Calu3 (cell line): ENCODE results near the gene NOSIP. TPM values are rescaled to one million over a fixed set of nuclear protein-coding genes. Genes with fewer than 3 reads are reported as not detected.

Experiments used
- BruUV-seq: library from RNA; stranded (reverse); fragments of 400-500 nt; replicated peaks from 2 replicates; lab custom pipeline; 2021; lab: Mats Ljungman, UMichigan
- CTCF ChIA-PET: fragments of 300-600 bp; sonication (Branson Sonifier 250); formaldehyde crosslinking; loops from one replicate; lab custom pipeline; 2022; ENCODE audit warnings: antibody characterized with exemption; lab: Charles Lee
- DNase-seq: peaks from one replicate; pipeline ENCODE4 v3.0.0; 2022
- H3K27ac Mint-ChIP-seq: one replicate; pipeline ENCODE4 v1.8.0; 2022; ENCODE audit warnings: mixed read lengths; ENCODE audit not compliant: unreplicated experiment
- H3K27me3 Mint-ChIP-seq: one replicate; pipeline ENCODE4 v1.8.0; 2022; ENCODE audit warnings: mixed read lengths; ENCODE audit not compliant: unreplicated experiment
- H3K36me3 Mint-ChIP-seq: one replicate; pipeline ENCODE4 v1.8.0; 2022; ENCODE audit warnings: mild to moderate bottlenecking, moderate library complexity, mixed read lengths; ENCODE audit not compliant: insufficient read depth, unreplicated experiment
- H3K4me1 Mint-ChIP-seq: one replicate; pipeline ENCODE4 v1.8.0; 2022; ENCODE audit warnings: mild to moderate bottlenecking, low read depth, mixed read lengths; ENCODE audit not compliant: unreplicated experiment
- H3K4me3 Mint-ChIP-seq: one replicate; pipeline ENCODE4 v1.8.0; 2022; ENCODE audit warnings: mild to moderate bottlenecking, low read depth, moderate library complexity, mixed read lengths; ENCODE audit not compliant: unreplicated experiment
- H3K9me3 Mint-ChIP-seq: one replicate; pipeline ENCODE4 v1.8.0; 2022; ENCODE audit warnings: low read depth, mixed read lengths; ENCODE audit not compliant: unreplicated experiment
- intact Hi-C: fragments of 100-400 bp; cut with micrococcal nuclease; formaldehyde crosslinking; loops from one replicate; pipeline ENCODE4 v1.10.0; 2022; ENCODE audit not compliant: unreplicated experiment
- total RNA-seq: library from RNA; stranded (reverse); gene quantifications from 2 replicates; pipeline ENCODE4 v1.2.3, GENCODE V29; 2022
- TF ChIP-seq, protein P1 (sequence below): fragments of 200-600 bp; IDR thresholded peaks from one replicate; pipeline ENCODE4 v1.8.0; 2022; ENCODE audit warnings: antibody characterized with exemption; ENCODE audit not compliant: unreplicated experiment

NOSIP gene
- total RNA-seq, 1 experiment from 2014 or later, result 76.9 TPM

GRCh38 chr19:49560358-49560900 is 19.9 kb downstream of the NOSIP start:
- no peak for DNase-seq
- H3K9me3 Mint-ChIP-seq, result no peaks in the 10 kb centered on the region
- no peak overlapping the region for H3K27ac Mint-ChIP-seq
- CTCF ChIA-PET, result interaction anchor here (1.0 to 1.9 kb wide), 2 partner anchors 10 to 14 kb away, joined by 4 to 11 read pairs; no protein-coding TSS in a partner anchor
- peaks cover 41% of the 10 kb centered on the region for H3K36me3 Mint-ChIP-seq
- no peaks in the 10 kb centered on the region for H3K4me1 Mint-ChIP-seq
- intact Hi-C loops, result no loop called here
- TF ChIP-seq, protein P1, sequence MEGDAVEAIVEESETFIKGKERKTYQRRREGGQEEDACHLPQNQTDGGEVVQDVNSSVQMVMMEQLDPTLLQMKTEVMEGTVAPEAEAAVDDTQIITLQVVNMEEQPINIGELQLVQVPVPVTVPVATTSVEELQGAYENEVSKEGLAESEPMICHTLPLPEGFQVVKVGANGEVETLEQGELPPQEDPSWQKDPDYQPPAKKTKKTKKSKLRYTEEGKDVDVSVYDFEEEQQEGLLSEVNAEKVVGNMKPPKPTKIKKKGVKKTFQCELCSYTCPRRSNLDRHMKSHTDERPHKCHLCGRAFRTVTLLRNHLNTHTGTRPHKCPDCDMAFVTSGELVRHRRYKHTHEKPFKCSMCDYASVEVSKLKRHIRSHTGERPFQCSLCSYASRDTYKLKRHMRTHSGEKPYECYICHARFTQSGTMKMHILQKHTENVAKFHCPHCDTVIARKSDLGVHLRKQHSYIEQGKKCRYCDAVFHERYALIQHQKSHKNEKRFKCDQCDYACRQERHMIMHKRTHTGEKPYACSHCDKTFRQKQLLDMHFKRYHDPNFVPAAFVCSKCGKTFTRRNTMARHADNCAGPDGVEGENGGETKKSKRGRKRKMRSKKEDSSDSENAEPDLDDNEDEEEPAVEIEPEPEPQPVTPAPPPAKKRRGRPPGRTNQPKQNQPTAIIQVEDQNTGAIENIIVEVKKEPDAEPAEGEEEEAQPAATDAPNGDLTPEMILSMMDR, result no peak
- H3K4me3 Mint-ChIP-seq, result no peak overlapping the region
- no peaks in the 10 kb centered on the region for H3K27me3 Mint-ChIP-seq
- BruUV-seq, result no TSS peak

GRCh38 chr19:49559928-49560327 is 20.4 kb downstream of the NOSIP start:
- Mint-ChIP-seq H3K9me3 (no peaks in the 10 kb centered on the region), H3K27ac (no peak overlapping the region), H3K27me3 (no peaks in the 10 kb centered on the region), H3K4me3 (no peak overlapping the region), H3K36me3 (peaks cover 43% of the 10 kb centered on the region), H3K4me1 (no peaks in the 10 kb centered on the region)
- TF ChIP-seq, protein P1, result no peak
- no TSS peak for BruUV-seq
- intact Hi-C loops, result no loop called here
- CTCF ChIA-PET, result interaction anchor here (1.9 kb wide), 1 partner anchor 10 kb away, joined by 11 read pairs; no protein-coding TSS in a partner anchor
- DNase-seq, result no peak

DNA sequence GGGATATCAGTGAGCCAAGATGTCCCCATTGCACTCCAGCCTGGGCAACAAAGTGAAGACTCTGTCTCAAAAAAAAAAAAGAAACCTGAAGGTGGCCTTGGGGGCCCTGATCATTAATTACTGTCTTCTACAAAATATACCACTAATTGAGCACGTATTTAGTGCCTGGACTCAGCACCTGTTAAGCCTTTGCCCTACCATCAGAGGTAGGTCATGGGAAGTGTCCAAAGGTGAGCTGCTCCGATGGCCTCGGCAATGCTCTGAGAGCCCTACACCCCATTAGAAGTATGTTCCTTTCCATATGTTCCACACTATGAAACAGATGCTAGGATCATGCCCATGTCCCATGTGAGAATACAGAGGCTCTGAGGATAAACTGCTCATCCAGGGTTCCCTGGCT is 20.9 kb downstream of the NOSIP start:
- H3K9me3 Mint-ChIP-seq, result no peaks in the 10 kb centered on the region
- H3K4me3 Mint-ChIP-seq, result no peak overlapping the region
- no peaks in the 10 kb centered on the region for H3K27me3 Mint-ChIP-seq
- H3K27ac Mint-ChIP-seq, result no peak overlapping the region
- peaks cover 43% of the 10 kb centered on the region for H3K36me3 Mint-ChIP-seq
- TF ChIP-seq, protein P1, result no peak
- no TSS peak for BruUV-seq
- no peak for DNase-seq
- H3K4me1 Mint-ChIP-seq, result no peaks in the 10 kb centered on the region
- CTCF ChIA-PET, result interaction anchor here (1.1 kb wide), 1 partner anchor 11 kb away, joined by 7 read pairs; no protein-coding TSS in a partner anchor
- intact Hi-C loops, result no loop called here

GRCh38 chr19:49558591-49558990 is 21.8 kb downstream of the NOSIP start:
- Mint-ChIP-seq H3K27me3 (no peaks in the 10 kb centered on the region), H3K27ac (no peak overlapping the region), H3K4me3 (no peak overlapping the region), H3K36me3 (peaks cover 43% of the 10 kb centered on the region), H3K9me3 (no peaks in the 10 kb centered on the region), H3K4me1 (no peaks in the 10 kb centered on the region)
- intact Hi-C loops, result no loop called here
- no peak for DNase-seq
- TF ChIP-seq, protein P1, result no peak
- BruUV-seq, result no TSS peak
- CTCF ChIA-PET, result interaction anchor here (0.5 to 1.1 kb wide), 7 partner anchors 8 to 878 kb away, joined by 3 to 7 read pairs (median 4); no protein-coding TSS in a partner anchor
